GM12801 (cell line): ENCODE measurements around the gene MEGF6.

ENCODE experiments used
- TF ChIP-seq, protein P1 (sequence below): IDR thresholded peaks from one replicate; pipeline ENCODE4 v1.5.1; 2011; ENCODE audit warnings: control low read depth; ENCODE audit not compliant: insufficient read length; ENCODE audit errors: extremely low read depth

Gene MEGF6

DNA sequence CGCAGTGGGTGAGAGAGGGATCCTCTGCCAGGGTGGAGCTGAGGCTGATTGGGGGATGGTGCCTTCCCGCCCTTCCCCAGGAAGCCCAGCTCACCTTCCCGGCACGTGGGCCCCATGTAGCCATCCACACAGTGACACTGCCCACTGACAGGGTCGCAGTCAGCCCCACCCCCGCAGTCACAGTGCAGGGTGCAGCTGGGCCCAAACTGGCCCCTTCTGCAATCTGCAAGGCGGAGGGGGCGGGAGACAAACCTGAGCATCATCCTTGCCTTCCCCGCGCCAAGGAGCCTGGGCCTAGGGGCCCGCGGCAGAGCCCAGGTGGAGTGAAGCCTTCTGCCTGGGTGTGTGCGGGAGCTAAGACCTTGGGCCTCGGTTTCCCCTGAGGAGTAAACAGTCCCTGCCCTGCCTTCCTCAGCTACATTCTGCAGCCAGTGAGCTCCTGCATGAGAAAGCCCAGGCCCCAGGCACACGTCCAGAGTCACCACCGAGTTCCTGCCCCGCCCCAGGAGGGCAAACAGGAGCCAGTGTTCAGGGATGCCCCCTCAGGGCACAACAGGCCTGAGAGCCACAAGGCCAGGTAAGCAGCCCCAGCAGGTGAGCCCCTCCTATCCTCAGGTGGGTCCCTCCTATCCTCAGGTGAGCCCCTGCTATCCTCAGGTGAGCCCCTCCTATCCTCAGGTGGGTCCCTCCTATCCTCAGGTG lies 118.6 kb downstream of the MEGF6 start:
- TF ChIP-seq, protein P1, sequence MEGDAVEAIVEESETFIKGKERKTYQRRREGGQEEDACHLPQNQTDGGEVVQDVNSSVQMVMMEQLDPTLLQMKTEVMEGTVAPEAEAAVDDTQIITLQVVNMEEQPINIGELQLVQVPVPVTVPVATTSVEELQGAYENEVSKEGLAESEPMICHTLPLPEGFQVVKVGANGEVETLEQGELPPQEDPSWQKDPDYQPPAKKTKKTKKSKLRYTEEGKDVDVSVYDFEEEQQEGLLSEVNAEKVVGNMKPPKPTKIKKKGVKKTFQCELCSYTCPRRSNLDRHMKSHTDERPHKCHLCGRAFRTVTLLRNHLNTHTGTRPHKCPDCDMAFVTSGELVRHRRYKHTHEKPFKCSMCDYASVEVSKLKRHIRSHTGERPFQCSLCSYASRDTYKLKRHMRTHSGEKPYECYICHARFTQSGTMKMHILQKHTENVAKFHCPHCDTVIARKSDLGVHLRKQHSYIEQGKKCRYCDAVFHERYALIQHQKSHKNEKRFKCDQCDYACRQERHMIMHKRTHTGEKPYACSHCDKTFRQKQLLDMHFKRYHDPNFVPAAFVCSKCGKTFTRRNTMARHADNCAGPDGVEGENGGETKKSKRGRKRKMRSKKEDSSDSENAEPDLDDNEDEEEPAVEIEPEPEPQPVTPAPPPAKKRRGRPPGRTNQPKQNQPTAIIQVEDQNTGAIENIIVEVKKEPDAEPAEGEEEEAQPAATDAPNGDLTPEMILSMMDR, result no peak

DNA sequence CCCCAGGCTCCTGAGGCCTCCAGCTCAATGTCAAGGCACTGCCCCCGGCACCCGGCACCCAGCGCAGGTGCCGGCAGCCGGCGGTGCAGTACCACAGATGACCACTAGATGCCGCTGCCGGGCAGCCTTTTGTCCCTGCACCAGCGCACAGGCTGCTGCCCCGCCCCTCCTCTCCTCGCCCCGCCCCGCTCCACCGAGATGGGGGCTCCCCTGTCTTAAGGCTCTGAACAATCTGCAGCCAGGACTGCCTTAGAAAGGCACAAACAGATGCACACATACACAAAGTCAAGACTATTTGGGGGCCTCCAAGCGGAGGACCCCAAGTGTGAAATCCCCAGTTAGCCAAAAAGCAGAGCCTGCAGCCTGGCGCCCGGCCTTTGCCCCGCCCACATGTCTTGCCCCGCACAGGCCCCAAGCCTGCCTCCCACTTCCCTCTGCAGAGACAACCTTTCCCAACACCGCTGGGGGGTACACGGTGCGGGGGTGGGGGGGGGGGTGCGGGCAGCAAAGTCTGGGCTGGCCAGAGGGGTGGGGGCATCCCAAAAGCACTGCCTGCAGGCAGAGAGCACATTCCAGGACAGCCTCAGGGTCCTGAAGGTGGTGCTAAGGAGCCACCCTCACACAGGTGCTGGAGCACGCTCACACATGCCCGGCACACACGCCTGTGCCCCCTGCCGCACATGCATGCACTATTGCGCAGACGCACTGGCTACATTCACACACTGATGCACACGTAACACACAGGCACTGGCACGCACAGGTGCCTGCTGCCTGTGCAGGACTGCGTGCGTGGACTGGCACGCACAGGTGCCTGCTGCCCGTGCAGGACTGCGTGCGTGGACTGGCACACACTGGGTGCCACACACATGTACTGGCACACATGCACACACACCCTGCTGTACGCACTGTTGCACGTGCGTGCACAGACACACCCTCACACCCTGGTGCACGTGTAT lies 119.7 kb downstream of the MEGF6 start:
- TF ChIP-seq, protein P1, result no peak

DNA sequence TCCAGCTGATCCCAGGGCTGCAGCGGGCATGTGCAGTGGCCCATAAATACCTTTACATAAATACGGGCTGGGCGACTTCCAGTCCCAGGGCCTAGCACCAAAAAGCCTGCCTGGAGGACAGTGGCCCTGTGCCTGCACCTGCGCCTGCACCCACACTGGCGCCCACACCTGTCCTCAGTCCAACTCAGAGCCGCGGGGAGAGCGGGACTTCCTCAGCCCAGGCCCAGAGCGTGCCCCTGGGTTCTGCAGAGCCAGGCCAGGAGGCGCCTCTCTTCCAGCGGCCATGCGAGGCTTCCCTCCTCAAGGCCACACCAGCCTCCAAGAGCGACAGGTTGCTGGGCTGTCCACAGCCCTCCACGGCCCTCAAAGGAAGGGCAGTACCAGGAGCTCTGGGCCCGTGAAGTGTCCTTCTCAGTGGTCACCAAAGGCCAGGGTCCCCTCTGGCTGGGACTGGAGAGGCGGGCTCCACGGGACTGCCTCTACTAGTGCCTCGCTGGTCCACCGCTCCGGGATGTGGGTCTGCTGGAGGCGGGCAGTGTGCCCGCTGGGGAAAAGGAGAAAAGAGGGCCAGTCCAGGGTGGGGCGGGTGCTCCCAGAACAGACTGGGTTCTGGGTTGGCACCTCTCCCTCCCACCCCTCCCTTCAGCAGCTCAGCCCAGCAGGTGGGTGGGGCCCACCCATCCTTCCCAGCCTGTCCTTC lies 121.1 kb downstream of the MEGF6 start:
- TF ChIP-seq, protein P1, result no peak

DNA sequence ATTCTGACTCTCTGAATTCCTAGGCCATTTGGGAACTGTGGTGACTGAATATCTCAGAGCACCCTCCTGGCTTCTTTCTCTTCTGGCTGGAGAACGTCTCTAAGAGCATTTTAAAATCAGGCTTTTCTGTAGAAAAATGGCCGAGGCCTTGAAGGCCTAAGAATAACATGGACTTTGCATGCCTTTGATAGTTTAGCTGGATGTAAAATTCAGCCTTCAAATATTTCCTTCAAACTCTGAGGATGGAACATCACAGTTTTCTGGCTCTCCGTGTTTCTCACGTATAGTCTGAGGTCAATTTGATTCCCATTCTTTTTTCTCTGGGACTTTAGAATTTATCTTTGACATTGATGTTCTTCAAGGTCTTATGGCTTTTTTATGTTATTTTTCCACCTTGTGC lies 122.9 kb downstream of the MEGF6 start:
- TF ChIP-seq, protein P1, result no peak

DNA sequence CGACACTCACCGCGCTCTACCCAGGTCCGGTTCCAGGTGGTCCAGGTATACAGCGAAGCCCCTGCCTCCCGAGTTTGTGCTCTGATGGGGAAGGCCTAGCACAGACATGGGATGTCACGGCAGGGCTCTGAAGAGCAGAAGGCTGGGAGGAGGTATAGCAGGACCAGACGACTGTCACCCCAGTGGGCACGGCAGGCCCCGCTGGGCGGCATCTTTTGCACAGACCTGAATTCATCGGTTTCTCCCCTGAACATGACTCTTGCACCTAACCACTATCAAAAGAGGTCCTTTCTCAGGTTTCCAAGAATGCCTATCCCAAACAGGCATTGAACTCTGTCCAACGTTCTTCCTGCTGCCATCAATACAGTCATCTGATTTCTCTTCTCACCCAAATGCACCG lies 126.3 kb downstream of the MEGF6 start:
- TF ChIP-seq, protein P1, result no peak

DNA sequence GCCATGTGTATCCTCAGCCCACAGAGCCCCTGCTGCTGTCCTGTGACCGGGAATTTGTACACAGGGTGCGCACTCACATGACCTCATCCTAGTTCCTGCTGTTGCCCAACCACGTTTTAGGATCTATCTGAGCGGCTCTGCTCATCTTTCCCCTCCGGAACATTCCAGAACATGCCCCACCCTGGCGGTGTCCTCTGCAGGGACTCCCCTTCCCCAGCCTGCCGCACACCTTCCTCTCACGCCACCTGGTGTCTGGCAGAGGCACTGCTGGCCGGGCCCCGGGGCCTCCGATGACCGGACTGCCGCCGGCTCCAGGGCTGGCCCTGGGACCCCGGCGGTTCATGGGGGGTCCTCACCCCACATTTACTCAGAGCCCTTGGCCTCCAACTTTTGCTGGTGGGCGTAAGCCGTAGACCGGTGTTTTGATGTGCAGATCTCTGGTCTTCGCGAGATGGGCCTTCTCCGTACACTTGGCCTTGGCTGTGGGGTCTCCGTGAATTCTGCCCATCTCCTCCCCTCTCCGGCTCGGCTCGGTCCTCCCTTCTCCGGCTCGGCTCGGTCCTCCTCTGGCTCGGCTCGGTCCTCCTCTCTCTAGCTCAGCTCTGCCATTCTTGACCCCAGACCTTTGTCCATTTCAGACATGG lies 127.4 kb downstream of the MEGF6 start:
- TF ChIP-seq, protein P1, result no peak
